Measurements from ENCODE around the gene TMEM72. TPM values are rescaled to one million over a fixed set of nuclear protein-coding genes. Genes with fewer than 3 reads are reported as not detected.
A peak's percentile ranks its signal among the peaks of the same experiment; 100 is the strongest.

The TMEM72 gene
- total and polyA plus RNA-seq, 2 donors (not counting 3 experiments of a cell fraction or from before 2014, with no cell fraction given), result not detected

GRCh38 chr10:44960088-44960460 is 48.9 kb downstream of the TMEM72 start:
- no peak for DNase-seq (ENCODE audit: low read depth, low spot score)
- H3K27ac ChIP-seq (ENCODE audit: insufficient read depth, low read depth, low read length), result no peak overlapping the region
- peak overlapping the region; percentile 100 for H2AFZ ChIP-seq (ENCODE audit: low read depth, low read length)
- peak overlapping the region; percentile 62 for H3K4me2 ChIP-seq (ENCODE audit: insufficient read depth, low read length)
- no peaks in the 10 kb centered on the region for H3K27me3 ChIP-seq (ENCODE audit: control insufficient read depth in 2 of 2, insufficient read depth in 2 of 2, low read length in 2 of 2)
- no peak for TF ChIP-seq JUN (IDR thresholded peaks at IDR 0.05; ENCODE audit: borderline replicate concordance, insufficient read depth, insufficient read length, low read depth)
- no peak for TF ChIP-seq GATA2 (IDR thresholded peaks at IDR 0.05; ENCODE audit: insufficient read depth, insufficient read length, low read depth, low read length)
- no peak for TF ChIP-seq MAX (IDR thresholded peaks at IDR 0.05; ENCODE audit: insufficient read depth, insufficient read length)
- TF ChIP-seq POLR2A (IDR thresholded peaks at IDR 0.05; ENCODE audit: low read depth, low read length), result no peak
- TF ChIP-seq POLR2AphosphoS5 (IDR thresholded peaks at IDR 0.05; ENCODE audit: insufficient read depth, low read depth, low read length), result no peak
- TF ChIP-seq EZH2 (IDR thresholded peaks at IDR 0.05; ENCODE audit: borderline replicate concordance, low read depth, low read length, severe bottlenecking), result no peak
- no peak for TF ChIP-seq MYC (IDR thresholded peaks at IDR 0.05; ENCODE audit: low read depth, low read length)
- TF ChIP-seq CTCF (IDR thresholded peaks at IDR 0.05; ENCODE audit: extremely low read depth in 1 of 2, insufficient read depth in 1 of 2, low read depth in 1 of 2, low read length in 2 of 2), result no peak
- TF ChIP-seq FOS (IDR thresholded peaks at IDR 0.05; ENCODE audit: borderline replicate concordance, insufficient read depth, low read length), result no peak
- intact Hi-C loops (cut with micrococcal nuclease), result no loop called here
- ChIA-PET CTCF (interaction anchor here (1.5 kb wide), 1 partner anchor 27 kb away, joined by 6 read pairs; no protein-coding TSS in a partner anchor), POLR2A (no interaction called here)
- no peaks in the 10 kb centered on the region for H3K9me3 ChIP-seq (replicated peaks; ENCODE audit: control insufficient read depth, insufficient read depth, low read length)
- H3K4me1 ChIP-seq (ENCODE audit: control insufficient read depth, extremely low read depth, insufficient read depth, low read length), result peaks cover 11% of the 10 kb centered on the region
- dilution Hi-C loops (cut with MboI; ENCODE audit: extremely low pct_ligation_motif_present, low sequenced_read_pairs), result no loop called here
- BruUV-seq (replicated peaks), result no TSS peak
- no peak overlapping the region for H3K9ac ChIP-seq (replicated peaks; ENCODE audit: extremely low read depth, insufficient read depth, low read length)
- FAIRE-seq, result no peak
- H3K79me2 ChIP-seq (ENCODE audit: control insufficient read depth, insufficient read depth, low read length), result no peaks in the 10 kb centered on the region
- H3K4me3 ChIP-seq (replicated peaks in 1 of 3; ENCODE audit: insufficient read depth in 1 of 3, low read depth in 1 of 3, low read length in 3 of 3), result peak overlapping the region in 2 of 3 experiments; percentile 46 to 85
- H4K20me1 ChIP-seq (replicated peaks; ENCODE audit: control insufficient read depth, extremely low read depth, insufficient read depth, low read length), result no peaks in the 10 kb centered on the region
- no peaks in the 10 kb centered on the region for H3K36me3 ChIP-seq (ENCODE audit: control insufficient read depth in 2 of 2, extremely low read depth in 1 of 2, insufficient read depth in 2 of 2, low read length in 2 of 2)
- H3K9me1 ChIP-seq (replicated peaks; ENCODE audit: control insufficient read depth, extremely low read depth, insufficient read depth, low read length), result no peaks in the 10 kb centered on the region
